GM18526 (cell line): ENCODE data around the gene MSGN1.

ENCODE experiments used
- POLR2A ChIP-seq: IDR thresholded peaks from 3 replicates; pipeline ENCODE4 v1.6.1; 2011; ENCODE audit not compliant: insufficient read length; ENCODE audit errors: extremely low read depth

MSGN1 gene

GRCh38 chr2:17827316-17827715 lies 11.1 kb downstream of the MSGN1 start:
- no peak for TF ChIP-seq POLR2A

DNA sequence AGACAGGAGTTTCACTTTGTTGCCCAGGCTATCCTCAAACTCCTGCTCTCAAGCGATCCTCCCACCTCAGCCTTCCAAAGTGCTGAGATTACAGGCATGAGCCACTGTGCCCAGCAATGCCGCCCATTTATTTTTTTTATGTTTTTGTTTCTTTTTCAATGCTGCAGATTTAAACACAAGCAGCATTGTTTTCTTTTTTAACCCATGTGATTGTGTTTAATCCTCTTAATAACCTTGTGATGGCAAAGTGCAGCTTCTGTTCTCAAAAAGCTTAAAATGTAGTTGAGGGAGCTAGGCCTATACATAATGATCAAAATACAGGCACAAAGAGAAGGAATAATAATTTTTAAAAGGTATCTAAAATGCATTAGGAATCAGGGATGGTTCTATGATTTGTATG lies 11.5 kb downstream of the MSGN1 start:
- no peak for TF ChIP-seq POLR2A

- TF ChIP-seq POLR2A: no peak
Measured at GRCh38 chr2:17830053-17831034, 14.1 kb downstream of the MSGN1 start.

- TF ChIP-seq POLR2A: no peak
Measured at GRCh38 chr2:17835516-17835915, 19.3 kb downstream of the MSGN1 start.

- TF ChIP-seq POLR2A: no peak
Measured at GRCh38 chr2:17839959-17840358, 23.7 kb downstream of the MSGN1 start.

DNA sequence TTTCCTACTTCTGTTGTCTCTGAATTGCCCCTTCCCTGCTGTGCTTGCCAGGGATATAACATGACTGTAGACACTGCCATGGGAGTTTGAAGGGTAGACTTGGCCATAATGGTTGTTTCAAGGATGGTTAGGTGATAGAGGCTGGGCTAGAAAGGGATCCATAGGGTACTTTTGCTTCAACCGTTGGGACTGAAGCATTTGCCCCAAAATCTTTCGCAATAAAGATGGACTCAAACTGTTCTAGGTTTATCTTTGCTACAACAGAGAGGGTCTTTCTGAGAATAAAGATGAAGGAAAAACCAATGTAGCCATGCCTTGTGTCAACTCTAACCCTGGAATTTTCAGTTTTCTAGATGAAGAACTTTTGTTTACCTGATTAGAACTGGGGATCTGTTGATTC lies 27.2 kb downstream of the MSGN1 start:
- no peak for TF ChIP-seq POLR2A

DNA sequence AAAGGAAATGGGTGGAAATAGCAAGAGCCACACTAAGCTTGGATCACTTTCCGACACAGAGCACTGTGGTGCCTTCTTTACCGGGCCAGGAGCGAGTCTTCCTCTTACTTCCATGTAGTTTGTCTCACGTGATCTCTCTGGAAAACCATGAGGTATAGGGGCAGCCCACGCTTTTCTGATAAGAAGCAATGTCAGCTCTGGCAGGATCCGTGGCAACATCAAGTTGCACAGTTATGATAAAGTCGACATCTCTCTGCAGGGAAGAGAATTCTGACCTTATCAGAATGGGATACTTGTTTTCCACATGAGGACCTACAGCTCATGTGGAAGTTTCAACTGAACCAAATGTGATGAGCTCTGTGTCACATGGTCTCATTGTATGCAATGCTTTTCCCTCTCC lies 29.5 kb downstream of the MSGN1 start:
- TF ChIP-seq POLR2A: no peak

DNA sequence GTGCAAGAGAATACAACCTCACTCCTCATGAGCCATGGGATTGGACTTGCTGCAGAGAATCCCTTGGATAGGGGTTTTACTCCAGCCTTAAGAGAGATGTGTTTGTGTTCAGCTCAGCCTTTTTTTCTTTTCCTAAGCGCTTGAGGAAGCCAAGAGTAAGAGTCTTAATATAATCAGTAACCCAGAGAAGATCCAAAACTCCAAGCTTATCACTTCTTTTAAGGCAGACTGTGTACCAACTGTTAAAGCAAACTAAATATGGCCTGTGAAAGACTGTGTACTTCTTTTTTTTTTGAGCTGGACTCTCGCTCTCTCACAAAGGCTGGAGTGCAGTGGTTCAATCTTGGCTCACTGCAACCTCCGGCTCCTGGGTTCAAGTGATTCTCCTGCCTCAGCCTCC lies 30.4 kb downstream of the MSGN1 start:
- no peak for TF ChIP-seq POLR2A

- no peak for TF ChIP-seq POLR2A
Measured at GRCh38 chr2:17847236-17847635, 31.0 kb downstream of the MSGN1 start.

GRCh38 chr2:17849275-17849674 lies 33.0 kb downstream of the MSGN1 start:
- TF ChIP-seq POLR2A: no peak

- no peak for TF ChIP-seq POLR2A
Measured at GRCh38 chr2:17850151-17850550, 33.9 kb downstream of the MSGN1 start.

DNA sequence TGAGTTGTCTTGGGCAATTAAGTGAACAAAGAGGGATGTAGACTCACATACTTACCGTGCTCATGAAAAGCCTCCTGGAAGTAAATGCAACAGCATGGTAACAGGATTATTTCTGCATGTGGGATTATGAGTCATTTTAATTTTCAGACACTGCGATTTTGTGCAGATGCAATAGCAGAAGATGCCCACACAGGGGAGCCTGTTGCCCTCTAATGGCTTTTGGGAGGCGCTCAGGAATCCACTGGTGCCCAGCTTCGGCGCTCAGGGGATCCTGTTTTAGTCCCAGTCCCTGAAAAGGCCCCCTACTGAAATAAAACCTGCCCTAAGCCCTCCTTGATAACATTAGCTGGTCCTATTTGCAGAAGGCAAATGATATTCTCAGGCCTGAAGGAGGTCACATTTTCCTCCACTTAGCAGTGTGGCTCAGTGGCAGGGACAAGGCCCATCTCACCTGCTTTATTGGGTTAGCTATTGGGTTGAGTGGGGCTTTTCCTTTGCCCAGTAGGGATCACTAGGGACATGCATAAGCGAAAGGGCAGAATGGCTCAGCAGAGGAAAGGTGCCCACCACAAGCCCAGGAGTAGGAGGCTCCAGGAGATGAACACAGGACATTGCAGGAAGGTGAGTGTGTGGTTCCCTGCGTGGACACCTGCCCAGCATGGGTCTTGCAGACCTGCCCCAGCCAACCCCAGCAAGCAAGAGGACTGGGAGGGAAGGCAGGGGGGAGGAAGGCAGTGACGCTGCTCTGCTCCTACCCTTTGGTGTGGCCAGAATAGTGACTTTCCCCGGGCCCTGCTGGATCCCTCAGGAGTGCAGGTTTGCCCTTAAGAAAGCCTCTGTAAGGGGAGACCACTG lies 35.7 kb downstream of the MSGN1 start:
- TF ChIP-seq POLR2A: no peak

DNA sequence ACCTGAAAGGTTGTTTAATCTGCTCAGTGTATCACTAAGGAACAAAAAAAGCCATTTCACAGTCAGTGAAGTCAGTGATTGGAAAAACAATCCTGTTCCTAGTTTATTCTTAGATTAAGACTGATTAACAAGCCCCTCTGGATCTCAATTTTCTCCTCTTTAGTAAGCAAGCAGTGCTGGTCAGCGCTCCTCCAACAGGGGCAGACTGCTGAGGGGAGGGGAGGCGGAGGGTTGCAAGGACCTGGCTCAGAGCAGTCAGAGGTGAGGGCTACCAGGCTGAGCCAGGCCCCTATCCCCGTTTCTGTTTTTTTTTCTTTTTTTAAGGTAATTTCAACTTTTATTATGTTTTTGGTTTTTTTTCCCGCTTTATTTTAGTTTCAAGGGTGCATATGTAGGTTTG lies 37.5 kb downstream of the MSGN1 start:
- no peak for TF ChIP-seq POLR2A

GRCh38 chr2:17857021-17857420 lies 40.8 kb downstream of the MSGN1 start:
- no peak for TF ChIP-seq POLR2A

- no peak for TF ChIP-seq POLR2A
Measured at GRCh38 chr2:17858064-17858463, 41.8 kb downstream of the MSGN1 start.

GRCh38 chr2:17863539-17863938 lies 47.3 kb downstream of the MSGN1 start:
- no peak for TF ChIP-seq POLR2A
